ENCODE results near the gene ZNF622. TPM values are rescaled to one million over a fixed set of nuclear protein-coding genes. Genes with fewer than 3 reads are reported as not detected.

Gene ZNF622
- total and polyA plus RNA-seq, 2 donors (not counting 3 experiments of a cell fraction or from before 2014, with no cell fraction given) = 10.0 to 26.6 TPM

- Histone ChIP-seq H3K9ac (replicated peaks; ENCODE audit: extremely low read depth, insufficient read depth, low read length) (no peak overlapping the region), H3K4me1 (ENCODE audit: control insufficient read depth, extremely low read depth, insufficient read depth, low read length) (no peaks in the 10 kb centered on the region), H3K27me3 (ENCODE audit: control insufficient read depth in 2 of 2, insufficient read depth in 2 of 2, low read length in 2 of 2) (no peaks in the 10 kb centered on the region), H3K4me2 (ENCODE audit: insufficient read depth, low read length) (no peak overlapping the region), H3K9me1 (replicated peaks; ENCODE audit: control insufficient read depth, extremely low read depth, insufficient read depth, low read length) (no peaks in the 10 kb centered on the region), H3K9me3 (replicated peaks; ENCODE audit: control insufficient read depth, insufficient read depth, low read length) (no peaks in the 10 kb centered on the region), H4K20me1 (replicated peaks; ENCODE audit: control insufficient read depth, extremely low read depth, insufficient read depth, low read length) (no peaks in the 10 kb centered on the region), H3K79me2 (ENCODE audit: control insufficient read depth, insufficient read depth, low read length) (no peaks in the 10 kb centered on the region), H2AFZ (ENCODE audit: low read depth, low read length) (no peak overlapping the region), H3K4me3 (replicated peaks in 1 of 3; ENCODE audit: insufficient read depth in 1 of 3, low read depth in 1 of 3, low read length in 3 of 3) (no peak overlapping the region), H3K36me3 (ENCODE audit: control insufficient read depth in 2 of 2, extremely low read depth in 1 of 2, insufficient read depth in 2 of 2, low read length in 2 of 2) (no peaks in the 10 kb centered on the region), H3K27ac (ENCODE audit: insufficient read depth, low read depth, low read length) (no peak overlapping the region)
- intact Hi-C loops (cut with micrococcal nuclease) = no loop called here
- FAIRE-seq = no peak
- BruUV-seq (replicated peaks) = no TSS peak
- DNase-seq (ENCODE audit: low read depth, low spot score) = no peak
- no peak for TF ChIP-seq MYC (IDR thresholded peaks at IDR 0.05; ENCODE audit: low read depth, low read length)
- CTCF ChIA-PET = no interaction called here
- dilution Hi-C loops (cut with MboI; ENCODE audit: extremely low pct_ligation_motif_present, low sequenced_read_pairs) = no loop called here
- POLR2A ChIA-PET = no interaction called here
Observed at GRCh38 chr5:16406023-16406422, 59.6 kb downstream of the ZNF622 start.

Other genes with a start within 250 kb of the ZNF622 start
- gene RETREG1, start 151.2 kb upstream of the ZNF622 start, total RNA-seq = 0.46 TPM in 1 of 2 replicates, not detected in the other
- 0.13 TPM in 1 of 2 replicates, not detected in the other for gene RETREG1, start 151.2 kb upstream of the ZNF622 start, polyA plus RNA-seq